ENCODE measurements around the gene ZG16. TPM values are rescaled to one million over a fixed set of nuclear protein-coding genes. Genes with fewer than 3 reads are reported as not detected.

ZG16 gene
- total and polyA plus RNA-seq, 3 experiments from 2014 or later = not detected

DNA sequence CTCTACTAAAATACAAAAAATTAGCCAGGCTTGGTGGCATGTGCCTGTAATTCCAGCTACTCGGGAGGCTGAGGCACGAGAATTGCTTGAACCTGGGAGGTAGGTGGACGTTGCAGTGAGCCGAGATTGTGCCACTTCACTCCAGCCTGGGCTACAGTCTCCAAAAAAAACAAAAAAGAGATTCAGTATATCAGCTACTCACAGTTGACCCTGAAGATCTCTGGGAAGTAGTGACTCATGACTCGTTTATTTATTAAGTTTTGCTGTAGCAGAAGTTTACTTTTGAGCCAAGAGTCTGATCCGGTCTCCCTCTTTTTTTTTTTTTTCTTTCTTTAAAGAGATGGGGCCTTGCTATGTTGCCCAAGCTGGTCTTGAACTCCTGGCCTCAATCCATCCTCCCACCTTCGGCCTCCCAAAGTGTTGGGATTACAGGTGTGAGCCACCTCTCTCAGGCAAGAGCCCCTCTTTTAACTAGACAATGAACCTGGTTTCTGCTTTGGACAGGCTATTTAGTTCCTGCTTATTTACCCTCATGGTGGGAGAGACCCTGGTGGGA lies 46.6 kb downstream of the ZG16 start:
- no peaks in the 10 kb centered on the region for H3K9me3 ChIP-seq (ENCODE audit: low read length)
- Mint-ChIP-seq H3K27ac (peak overlapping the region; percentile 61 to 93 (median 78)), H3K4me3 (peak overlapping the region in 6 of 7 donors; percentile 46 to 79 (median 71)), H3K4me1 (peaks cover 55 to 78% (median 57%) of the 10 kb centered on the region in 3 donors), H3K9me3 (no peaks in the 10 kb centered on the region), H3K36me3 (peaks cover 0 to 20% (median 2%) of the 10 kb centered on the region in 3 donors), H3K27me3 (no peaks in the 10 kb centered on the region)
- no peaks in the 10 kb centered on the region for H3K27me3 ChIP-seq (ENCODE audit: insufficient read depth, low read length, poor library complexity, severe bottlenecking)
- H3K36me3 ChIP-seq (ENCODE audit: insufficient read depth, low read length) = peaks cover under 1% of the 10 kb centered on the region
- no peak for DNase-seq
- H3K4me3 ChIP-seq (ENCODE audit: low read length) = peak overlapping the region; percentile 50
- H3K4me1 ChIP-seq (ENCODE audit: insufficient read depth, low read length) = peaks cover 94% of the 10 kb centered on the region
- POLR2A ChIA-PET = interaction anchor here (0.6 to 1.4 kb wide), 4 partner anchors 9 to 30 kb away, joined by 3 to 10 read pairs (median 4); partner anchors contain the start of gene PAGR1
- CTCF ChIA-PET = interaction anchor here (1.1 to 1.9 kb wide), 3 partner anchors 9 to 24 kb away, joined by 3 to 7 read pairs (median 4); partner anchors contain the start of gene PAGR1
- no peak overlapping the region for H3K27ac ChIP-seq (ENCODE audit: low read depth, low read length)

DNA sequence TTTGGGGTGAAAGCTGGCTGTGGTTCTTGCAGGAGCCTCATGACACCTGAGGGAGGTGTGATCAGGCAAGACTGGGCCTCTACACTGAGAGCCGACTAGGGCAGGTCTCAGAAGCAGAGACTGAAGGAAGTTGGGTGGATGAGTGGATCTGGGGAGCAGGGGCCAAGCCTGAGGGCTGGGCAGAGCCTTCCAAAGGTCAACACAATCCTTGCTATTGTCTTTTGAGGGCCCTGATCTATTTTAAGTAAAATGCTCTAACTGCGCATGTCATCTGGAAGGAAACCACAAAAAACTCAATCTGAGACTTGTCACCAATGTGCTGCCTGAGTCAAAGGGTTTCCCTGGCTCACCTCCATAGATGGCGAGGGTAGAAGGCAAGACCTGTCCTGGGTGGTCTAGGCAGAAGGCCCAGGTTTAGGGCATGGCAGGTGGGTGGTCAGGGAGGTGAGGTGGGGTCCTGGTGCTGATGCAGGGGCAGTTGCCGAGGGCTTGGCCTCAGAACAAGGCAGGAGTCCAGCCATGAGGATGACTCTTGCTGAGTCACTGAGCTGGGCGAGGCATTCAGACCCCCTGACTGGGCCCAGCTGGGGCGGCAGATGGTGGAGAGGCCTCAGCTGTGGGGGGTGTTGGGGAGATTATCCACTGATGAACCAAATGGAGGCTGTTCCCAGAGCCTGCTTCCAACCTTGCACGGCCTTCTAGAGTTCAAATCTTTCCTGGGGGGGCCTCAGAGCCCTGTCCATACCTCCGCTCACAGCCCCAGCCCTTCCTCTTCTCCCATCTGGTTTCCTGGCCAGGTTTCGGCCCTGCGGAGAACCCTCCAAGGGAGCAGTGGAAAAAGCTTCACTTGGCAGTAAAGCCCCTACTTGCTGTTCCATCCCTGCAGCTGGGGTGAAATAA lies 47.3 kb downstream of the ZG16 start:
- no peaks in the 10 kb centered on the region for H3K9me3 Mint-ChIP-seq
- H3K36me3 Mint-ChIP-seq = peaks cover 0 to 21% (median 2%) of the 10 kb centered on the region in 3 donors
- no peaks in the 10 kb centered on the region for H3K27me3 Mint-ChIP-seq
- peak overlapping the region; percentile 46 to 79 (median 71) for H3K4me3 Mint-ChIP-seq
- no peak overlapping the region for H3K27ac ChIP-seq (ENCODE audit: low read depth, low read length)
- H3K27me3 ChIP-seq (ENCODE audit: insufficient read depth, low read length, poor library complexity, severe bottlenecking) = no peaks in the 10 kb centered on the region
- ChIA-PET CTCF (interaction anchor here (1.1 to 3.0 kb wide), 5 partner anchors 9 to 23 kb away, joined by 3 to 22 read pairs (median 8); partner anchors contain the start of gene PAGR1), POLR2A (interaction anchor here (1.2 to 1.4 kb wide), 3 partner anchors 9 to 18 kb away, joined by 3 to 10 read pairs (median 4); partner anchors contain the start of gene PAGR1)
- H3K4me1 Mint-ChIP-seq = peaks cover 51 to 78% (median 55%) of the 10 kb centered on the region in 3 donors
- DNase-seq = peak in 1 of 5 donors; percentile 39
- peaks cover 94% of the 10 kb centered on the region for H3K4me1 ChIP-seq (ENCODE audit: insufficient read depth, low read length)
- H3K4me3 ChIP-seq (ENCODE audit: low read length) = peak overlapping the region; percentile 50
- H3K36me3 ChIP-seq (ENCODE audit: insufficient read depth, low read length) = peaks cover 4% of the 10 kb centered on the region
- H3K9me3 ChIP-seq (ENCODE audit: low read length) = no peaks in the 10 kb centered on the region
- peak overlapping the region; percentile 61 to 93 (median 88) for H3K27ac Mint-ChIP-seq

DNA sequence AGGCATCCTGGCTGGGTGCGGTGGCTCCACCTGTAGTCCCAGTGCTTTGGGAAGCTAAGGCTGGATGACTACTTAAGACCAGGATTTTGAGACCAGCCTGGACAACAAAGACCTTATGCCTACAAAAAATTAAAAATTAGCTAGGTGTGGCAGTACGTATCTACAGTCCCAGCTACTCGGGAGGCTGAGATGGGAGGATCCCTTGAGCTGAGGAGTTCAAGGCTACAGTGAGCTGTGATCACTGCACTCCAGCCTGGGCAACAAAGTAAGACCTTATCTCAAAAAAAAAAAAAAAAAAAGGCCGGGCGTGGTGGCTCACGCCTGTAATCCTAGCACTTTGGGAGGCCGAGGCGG lies 48.3 kb downstream of the ZG16 start:
- Histone ChIP-seq H3K36me3 (ENCODE audit: insufficient read depth, low read length) (peaks cover 10% of the 10 kb centered on the region), H3K27me3 (ENCODE audit: insufficient read depth, low read length, poor library complexity, severe bottlenecking) (no peaks in the 10 kb centered on the region), H3K4me1 (ENCODE audit: insufficient read depth, low read length) (peaks cover 94% of the 10 kb centered on the region), H3K9me3 (ENCODE audit: low read length) (no peaks in the 10 kb centered on the region), H3K4me3 (ENCODE audit: low read length) (no peak overlapping the region), H3K27ac (ENCODE audit: low read depth, low read length) (no peak overlapping the region)
- CTCF ChIA-PET = interaction anchor here (1.0 to 3.0 kb wide), 4 partner anchors 10 to 40 kb away, joined by 3 to 22 read pairs (median 10); partner anchors contain the start of gene PAGR1
- Mint-ChIP-seq H3K9me3 (no peaks in the 10 kb centered on the region), H3K4me3 (peak overlapping the region in 2 of 7 donors; percentile 79 to 81), H3K4me1 (peaks cover 45 to 75% (median 48%) of the 10 kb centered on the region in 3 donors), H3K27me3 (no peaks in the 10 kb centered on the region), H3K27ac (peak overlapping the region in 3 of 8 donors; percentile 70 to 91 (median 76)), H3K36me3 (peaks cover 0 to 23% (median 2%) of the 10 kb centered on the region in 3 donors)
- POLR2A ChIA-PET = interaction anchor here (0.8 to 2.0 kb wide), 6 partner anchors 9 to 784 kb away, joined by 3 to 10 read pairs (median 4); partner anchors contain the start of gene PAGR1
- DNase-seq = no peak

DNA sequence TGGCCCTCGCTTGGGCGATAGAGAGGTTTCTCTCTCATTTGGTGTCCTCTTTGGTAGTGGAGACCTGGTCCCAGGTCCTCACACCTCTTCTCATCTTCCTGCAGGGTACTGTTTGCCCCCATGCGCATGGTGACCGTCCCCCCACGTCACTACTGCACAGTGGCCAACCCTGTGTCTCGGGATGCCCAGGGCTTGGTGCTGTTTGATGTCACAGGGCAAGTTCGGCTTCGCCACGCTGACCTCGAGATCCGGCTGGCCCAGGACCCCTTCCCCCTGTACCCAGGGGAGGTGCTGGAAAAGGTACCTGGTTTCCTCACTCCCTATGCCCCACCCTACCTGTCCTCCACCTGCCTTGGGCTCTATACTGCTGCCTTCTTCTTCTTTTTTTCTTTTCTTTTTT lies 52.7 kb downstream of the ZG16 start:
- Mint-ChIP-seq H3K9me3 (no peaks in the 10 kb centered on the region), H3K36me3 (peaks cover 6 to 57% (median 7%) of the 10 kb centered on the region in 3 donors), H3K4me1 (peaks cover 25 to 46% (median 29%) of the 10 kb centered on the region in 3 donors), H3K4me3 (no peak overlapping the region), H3K27ac (peak overlapping the region in 2 of 8 donors; percentile 50 to 71), H3K27me3 (no peaks in the 10 kb centered on the region)
- no peaks in the 10 kb centered on the region for H3K9me3 ChIP-seq (ENCODE audit: low read length)
- H3K27me3 ChIP-seq (ENCODE audit: insufficient read depth, low read length, poor library complexity, severe bottlenecking) = no peaks in the 10 kb centered on the region
- H3K4me1 ChIP-seq (ENCODE audit: insufficient read depth, low read length) = peaks cover 50% of the 10 kb centered on the region
- no peak overlapping the region for H3K4me3 ChIP-seq (ENCODE audit: low read length)
- no peak overlapping the region for H3K27ac ChIP-seq (ENCODE audit: low read depth, low read length)
- ChIA-PET CTCF (no interaction called here), POLR2A (no interaction called here)
- H3K36me3 ChIP-seq (ENCODE audit: insufficient read depth, low read length) = peaks cover 29% of the 10 kb centered on the region
- DNase-seq = no peak

DNA sequence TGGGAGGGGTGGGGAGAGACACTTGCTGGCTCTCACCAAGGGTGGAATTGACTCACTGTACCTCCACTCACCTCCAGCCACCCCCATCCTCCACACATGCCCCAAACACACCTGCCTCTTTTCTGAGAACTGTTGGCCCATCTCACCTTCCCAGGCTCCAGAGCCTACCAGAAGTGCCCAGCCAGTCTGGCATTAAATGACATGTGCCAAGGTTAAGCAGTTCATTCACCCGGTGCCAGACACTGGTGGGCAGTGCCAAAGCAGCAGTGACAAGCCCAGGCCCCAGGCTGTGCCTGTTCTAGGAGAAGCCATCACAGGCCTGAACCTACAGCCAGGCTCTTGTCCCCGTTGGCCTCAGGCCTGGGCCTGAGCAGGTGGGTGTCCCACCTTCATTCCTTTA lies 53.4 kb downstream of the ZG16 start:
- H3K4me3 ChIP-seq (ENCODE audit: low read length) = no peak overlapping the region
- no peaks in the 10 kb centered on the region for H3K27me3 Mint-ChIP-seq
- H3K4me1 Mint-ChIP-seq = peaks cover 23 to 39% (median 23%) of the 10 kb centered on the region in 3 donors
- peak overlapping the region in 2 of 8 donors; percentile 8 to 69 for H3K27ac Mint-ChIP-seq
- peaks cover 43% of the 10 kb centered on the region for H3K4me1 ChIP-seq (ENCODE audit: insufficient read depth, low read length)
- ChIA-PET POLR2A (interaction anchor here (0.9 kb wide), 1 partner anchor 11 kb away, joined by 3 read pairs; no protein-coding TSS in a partner anchor), CTCF (interaction anchor here (1.0 kb wide), 1 partner anchor 16 kb away, joined by 3 read pairs; the partner anchor contains the start of gene PAGR1)
- no peaks in the 10 kb centered on the region for H3K9me3 Mint-ChIP-seq
- peaks cover 33% of the 10 kb centered on the region for H3K36me3 ChIP-seq (ENCODE audit: insufficient read depth, low read length)
- no peak overlapping the region for H3K4me3 Mint-ChIP-seq
- peaks cover 7 to 64% (median 7%) of the 10 kb centered on the region in 3 donors for H3K36me3 Mint-ChIP-seq
- no peak for DNase-seq
- H3K27ac ChIP-seq (ENCODE audit: low read depth, low read length) = no peak overlapping the region
- H3K27me3 ChIP-seq (ENCODE audit: insufficient read depth, low read length, poor library complexity, severe bottlenecking) = no peaks in the 10 kb centered on the region
- no peaks in the 10 kb centered on the region for H3K9me3 ChIP-seq (ENCODE audit: low read length)

Other genes starting within 250 kb of the ZG16 start
- gene SPN, start 115.0 kb upstream of the ZG16 start, total RNA-seq = 100 to 1,000 TPM; 136 to 144 TPM
- gene SPN, start 115.0 kb upstream of the ZG16 start, polyA plus RNA-seq = 255 TPM
- 1 to 10 TPM; 3.0 to 3.5 TPM for gene QPRT, start 99.1 kb upstream of the ZG16 start, total RNA-seq
- 0.74 TPM for gene QPRT, start 99.1 kb upstream of the ZG16 start, polyA plus RNA-seq
- gene C16orf54, start 32.3 kb upstream of the ZG16 start, total RNA-seq = 10 to 100 TPM; 32.3 to 33.3 TPM
- gene C16orf54, start 32.3 kb upstream of the ZG16 start, polyA plus RNA-seq = 45.0 TPM
- gene KIF22, start 12.5 kb downstream of the ZG16 start, total RNA-seq = 100 to 1,000 TPM; 118 to 131 TPM
- gene KIF22, start 12.5 kb downstream of the ZG16 start, polyA plus RNA-seq = 61.2 TPM
- gene MAZ, start 28.3 kb downstream of the ZG16 start, total RNA-seq = 100 to 1,000 TPM; 455 to 478 TPM
- gene MAZ, start 28.3 kb downstream of the ZG16 start, polyA plus RNA-seq = 85.7 TPM
- gene PRRT2, start 33.9 kb downstream of the ZG16 start, total RNA-seq = 1 to 10 TPM; 1.2 to 1.3 TPM
- 0.18 TPM for gene PRRT2, start 33.9 kb downstream of the ZG16 start, polyA plus RNA-seq
- gene PAGR1, start 37.9 kb downstream of the ZG16 start, total RNA-seq = 10 to 100 TPM; 41.9 to 44.3 TPM
- gene PAGR1, start 37.9 kb downstream of the ZG16 start, polyA plus RNA-seq = 53.1 TPM
- gene MVP, start 42.2 kb downstream of the ZG16 start, total RNA-seq = 10 to 100 TPM; 54.5 to 55.4 TPM
- gene MVP, start 42.2 kb downstream of the ZG16 start, polyA plus RNA-seq = 155 TPM
- gene CDIPT, start 85.0 kb downstream of the ZG16 start, total RNA-seq = 10 to 100 TPM; 63.9 to 68.4 TPM
- gene CDIPT, start 85.0 kb downstream of the ZG16 start, polyA plus RNA-seq = 109 TPM
- under 1 TPM; 0.07 to 0.15 TPM for gene SEZ6L2, start 121.3 kb downstream of the ZG16 start, total RNA-seq
- not detected for gene SEZ6L2, start 121.3 kb downstream of the ZG16 start, polyA plus RNA-seq
- 1 to 10 TPM; 1.2 to 1.7 TPM for gene ASPHD1, start 122.2 kb downstream of the ZG16 start, total RNA-seq
- gene ASPHD1, start 122.2 kb downstream of the ZG16 start, polyA plus RNA-seq = not detected
- 10 to 100 TPM; 35.7 to 37.1 TPM for gene KCTD13, start 148.0 kb downstream of the ZG16 start, total RNA-seq
- 15.9 TPM for gene KCTD13, start 148.0 kb downstream of the ZG16 start, polyA plus RNA-seq
- 10 to 100 TPM; 36.8 to 43.4 TPM for gene TMEM219, start 183.8 kb downstream of the ZG16 start, total RNA-seq
- gene TMEM219, start 183.8 kb downstream of the ZG16 start, polyA plus RNA-seq = 168 TPM
- gene TAOK2, start 195.6 kb downstream of the ZG16 start, total RNA-seq = 10 to 100 TPM; 41.8 to 44.3 TPM
- gene TAOK2, start 195.6 kb downstream of the ZG16 start, polyA plus RNA-seq = 7.1 TPM
- 10 to 100 TPM; 45.6 to 48.0 TPM for gene HIRIP3, start 217.4 kb downstream of the ZG16 start, total RNA-seq
- gene HIRIP3, start 217.4 kb downstream of the ZG16 start, polyA plus RNA-seq = 22.0 TPM
- gene INO80E, start 218.0 kb downstream of the ZG16 start, total RNA-seq = 100 to 1,000 TPM; 121 to 123 TPM
- 6.5 TPM for gene INO80E, start 218.0 kb downstream of the ZG16 start, polyA plus RNA-seq
- under 1 TPM; 0.13 to 0.42 TPM for gene DOC2A, start 232.8 kb downstream of the ZG16 start, total RNA-seq
- not detected for gene DOC2A, start 232.8 kb downstream of the ZG16 start, polyA plus RNA-seq
- not detected for gene C16orf92, start 244.9 kb downstream of the ZG16 start, total RNA-seq
- not detected for gene C16orf92, start 244.9 kb downstream of the ZG16 start, polyA plus RNA-seq